B cell (primary cell): ENCODE data around the gene PLA2G4C.

ENCODE experiments used
- EZH2 ChIP-seq: IDR thresholded peaks from 2 replicates; pipeline ENCODE4 v1.6.1; 2012; ENCODE audit warnings: borderline replicate concordance, low read depth, mild to moderate bottlenecking, moderate library complexity, low read length; ENCODE audit not compliant: insufficient read depth, poor library complexity, severe bottlenecking
- TF ChIP-seq, protein P1 (sequence below): fragments of 200-600 bp; IDR thresholded peaks from one replicate; pipeline ENCODE4 v1.8.0; 2022; ENCODE audit warnings: antibody characterized with exemption, mild to moderate bottlenecking

GRCh38 chr19:48103922-48104321 is 6.7 kb downstream of the PLA2G4C start:
- TF ChIP-seq, protein P1, sequence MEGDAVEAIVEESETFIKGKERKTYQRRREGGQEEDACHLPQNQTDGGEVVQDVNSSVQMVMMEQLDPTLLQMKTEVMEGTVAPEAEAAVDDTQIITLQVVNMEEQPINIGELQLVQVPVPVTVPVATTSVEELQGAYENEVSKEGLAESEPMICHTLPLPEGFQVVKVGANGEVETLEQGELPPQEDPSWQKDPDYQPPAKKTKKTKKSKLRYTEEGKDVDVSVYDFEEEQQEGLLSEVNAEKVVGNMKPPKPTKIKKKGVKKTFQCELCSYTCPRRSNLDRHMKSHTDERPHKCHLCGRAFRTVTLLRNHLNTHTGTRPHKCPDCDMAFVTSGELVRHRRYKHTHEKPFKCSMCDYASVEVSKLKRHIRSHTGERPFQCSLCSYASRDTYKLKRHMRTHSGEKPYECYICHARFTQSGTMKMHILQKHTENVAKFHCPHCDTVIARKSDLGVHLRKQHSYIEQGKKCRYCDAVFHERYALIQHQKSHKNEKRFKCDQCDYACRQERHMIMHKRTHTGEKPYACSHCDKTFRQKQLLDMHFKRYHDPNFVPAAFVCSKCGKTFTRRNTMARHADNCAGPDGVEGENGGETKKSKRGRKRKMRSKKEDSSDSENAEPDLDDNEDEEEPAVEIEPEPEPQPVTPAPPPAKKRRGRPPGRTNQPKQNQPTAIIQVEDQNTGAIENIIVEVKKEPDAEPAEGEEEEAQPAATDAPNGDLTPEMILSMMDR: no peak
- TF ChIP-seq EZH2: no peak
